ENCODE results near the gene MPDZ.

DNA sequence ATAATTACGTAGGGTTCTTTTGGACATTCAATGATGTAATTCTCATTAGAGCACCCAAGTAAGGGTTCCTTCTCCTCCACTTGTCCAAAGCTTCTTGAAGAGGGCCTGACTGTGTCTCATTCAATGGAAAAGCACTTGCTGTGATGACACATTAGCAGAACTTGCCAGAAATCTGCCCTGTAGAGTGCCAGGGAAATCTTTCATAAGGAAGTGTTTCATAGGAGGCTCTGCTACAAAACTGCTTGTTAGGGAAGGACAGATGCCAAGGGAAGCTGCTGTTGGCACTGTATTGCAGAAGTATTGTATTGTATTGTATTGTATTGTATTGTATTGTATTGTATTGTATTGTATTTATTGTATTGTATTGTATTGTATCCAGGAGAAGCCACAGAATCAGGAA, 45.5 kb upstream of the MPDZ start:
- TF ChIP-seq, protein P1, sequence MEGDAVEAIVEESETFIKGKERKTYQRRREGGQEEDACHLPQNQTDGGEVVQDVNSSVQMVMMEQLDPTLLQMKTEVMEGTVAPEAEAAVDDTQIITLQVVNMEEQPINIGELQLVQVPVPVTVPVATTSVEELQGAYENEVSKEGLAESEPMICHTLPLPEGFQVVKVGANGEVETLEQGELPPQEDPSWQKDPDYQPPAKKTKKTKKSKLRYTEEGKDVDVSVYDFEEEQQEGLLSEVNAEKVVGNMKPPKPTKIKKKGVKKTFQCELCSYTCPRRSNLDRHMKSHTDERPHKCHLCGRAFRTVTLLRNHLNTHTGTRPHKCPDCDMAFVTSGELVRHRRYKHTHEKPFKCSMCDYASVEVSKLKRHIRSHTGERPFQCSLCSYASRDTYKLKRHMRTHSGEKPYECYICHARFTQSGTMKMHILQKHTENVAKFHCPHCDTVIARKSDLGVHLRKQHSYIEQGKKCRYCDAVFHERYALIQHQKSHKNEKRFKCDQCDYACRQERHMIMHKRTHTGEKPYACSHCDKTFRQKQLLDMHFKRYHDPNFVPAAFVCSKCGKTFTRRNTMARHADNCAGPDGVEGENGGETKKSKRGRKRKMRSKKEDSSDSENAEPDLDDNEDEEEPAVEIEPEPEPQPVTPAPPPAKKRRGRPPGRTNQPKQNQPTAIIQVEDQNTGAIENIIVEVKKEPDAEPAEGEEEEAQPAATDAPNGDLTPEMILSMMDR (IDR thresholded peaks at IDR 0.05), result no peak
- no peak for TF ChIP-seq POLR2A (IDR thresholded peaks at IDR 0.05)
